GM23338 (cell line): ENCODE measurements around the gene RASL11B. TPM values are rescaled to one million over a fixed set of nuclear protein-coding genes. Genes with fewer than 3 reads are reported as not detected.

ENCODE experiments used
- ETS1 ChIP-seq: IDR thresholded peaks from 2 replicates; pipeline ENCODE4 v1.6.1; 2016; ENCODE audit warnings: antibody characterized with exemption
- EZH2phosphoT487 ChIP-seq: fragments of 200-600 bp; sonication (generic); IDR thresholded peaks from one replicate; pipeline ENCODE4 v1.8.1; 2018; ENCODE audit warnings: antibody characterized with exemption; ENCODE audit not compliant: unreplicated experiment
- REST ChIP-seq: IDR thresholded peaks from one replicate; pipeline ENCODE4 v1.6.1; 2018; ENCODE audit warnings: antibody characterized with exemption; ENCODE audit not compliant: unreplicated experiment
- ZNF114 ChIP-seq: fragments of 250-450 bp; sonication (Bioruptor Pico); IDR thresholded peaks from 2 replicates; pipeline ENCODE4 v1.5.0; 2020; ENCODE audit warnings: mild to moderate bottlenecking, moderate library complexity
- ZNF331 ChIP-seq: fragments of 250-450 bp; sonication (Bioruptor Pico); IDR thresholded peaks from 2 replicates; pipeline ENCODE4 v1.5.0; 2020; ENCODE audit warnings: low read depth, mild to moderate bottlenecking, moderate library complexity
- polyA plus RNA-seq: library from polyadenylated mRNA; unstranded; fragments of >200 nt; fragmentation: Nextera tagmentation; extraction: Ambion mirVana; gene quantifications from 2 replicates; pipeline ENCODE4 v1.2.1, GENCODE V29; 2016
- total RNA-seq: library from RNA; depleted of rRNA; stranded (reverse); fragments of >200 nt; shearing (Covaris generic); gene quantifications from 2 replicates; pipeline ENCODE4 v1.2.3, GENCODE V29; 2014; rRNA removed
- TF ChIP-seq, protein P1 (sequence below): fragments of 250-450 bp; sonication (Bioruptor Pico); IDR thresholded peaks from 2 replicates; pipeline ENCODE4 v1.5.0; 2020; ENCODE audit warnings: mild to moderate bottlenecking, moderate library complexity
- TF ChIP-seq, protein P2 (sequence below), 2 experiments: fragments of 200-600 bp in 1 of 2; sonication (generic) in 1 of 2; conservative IDR thresholded peaks; 2 replicates each; pipeline versions ENCODE4 v1.5.1 to v1.6.1; 2016 to 2017; ENCODE audit warnings: antibody characterized with exemption in 2 of 2, low read depth in 2 of 2, mild to moderate bottlenecking in 2 of 2, moderate library complexity in 1 of 2

The RASL11B gene
- total and polyA plus RNA-seq, 2 experiments from 2014 or later: 69.7 to 100.0 TPM

DNA sequence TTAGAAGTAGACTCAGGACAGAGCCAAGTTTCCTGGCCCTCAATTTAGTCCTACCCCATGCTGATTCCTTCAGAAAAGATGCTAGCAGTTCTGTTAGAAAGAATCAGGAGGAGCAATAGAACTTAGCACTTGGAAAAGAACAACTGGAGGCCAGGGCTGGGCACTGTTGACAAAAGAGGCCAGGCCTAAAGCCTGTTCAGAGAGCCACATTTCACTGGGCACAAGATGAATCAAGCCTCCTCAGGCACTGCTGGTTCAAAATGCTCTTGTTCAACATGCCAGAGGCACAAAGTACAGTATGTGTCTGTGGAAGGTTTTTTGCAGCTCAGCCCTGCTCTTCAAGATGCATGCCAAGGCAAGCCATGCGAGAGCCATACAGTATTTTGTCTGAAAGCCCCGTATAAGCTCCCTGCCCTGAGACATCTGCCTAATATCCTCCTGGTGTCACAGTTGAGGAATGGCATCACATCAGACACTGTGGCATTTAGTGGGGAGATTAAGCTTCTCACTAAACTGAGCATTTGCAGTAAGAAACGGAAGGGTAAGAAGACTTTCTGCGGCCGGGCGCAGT lies 53.7 kb downstream of the RASL11B start (continued):
- TF ChIP-seq, protein P1, sequence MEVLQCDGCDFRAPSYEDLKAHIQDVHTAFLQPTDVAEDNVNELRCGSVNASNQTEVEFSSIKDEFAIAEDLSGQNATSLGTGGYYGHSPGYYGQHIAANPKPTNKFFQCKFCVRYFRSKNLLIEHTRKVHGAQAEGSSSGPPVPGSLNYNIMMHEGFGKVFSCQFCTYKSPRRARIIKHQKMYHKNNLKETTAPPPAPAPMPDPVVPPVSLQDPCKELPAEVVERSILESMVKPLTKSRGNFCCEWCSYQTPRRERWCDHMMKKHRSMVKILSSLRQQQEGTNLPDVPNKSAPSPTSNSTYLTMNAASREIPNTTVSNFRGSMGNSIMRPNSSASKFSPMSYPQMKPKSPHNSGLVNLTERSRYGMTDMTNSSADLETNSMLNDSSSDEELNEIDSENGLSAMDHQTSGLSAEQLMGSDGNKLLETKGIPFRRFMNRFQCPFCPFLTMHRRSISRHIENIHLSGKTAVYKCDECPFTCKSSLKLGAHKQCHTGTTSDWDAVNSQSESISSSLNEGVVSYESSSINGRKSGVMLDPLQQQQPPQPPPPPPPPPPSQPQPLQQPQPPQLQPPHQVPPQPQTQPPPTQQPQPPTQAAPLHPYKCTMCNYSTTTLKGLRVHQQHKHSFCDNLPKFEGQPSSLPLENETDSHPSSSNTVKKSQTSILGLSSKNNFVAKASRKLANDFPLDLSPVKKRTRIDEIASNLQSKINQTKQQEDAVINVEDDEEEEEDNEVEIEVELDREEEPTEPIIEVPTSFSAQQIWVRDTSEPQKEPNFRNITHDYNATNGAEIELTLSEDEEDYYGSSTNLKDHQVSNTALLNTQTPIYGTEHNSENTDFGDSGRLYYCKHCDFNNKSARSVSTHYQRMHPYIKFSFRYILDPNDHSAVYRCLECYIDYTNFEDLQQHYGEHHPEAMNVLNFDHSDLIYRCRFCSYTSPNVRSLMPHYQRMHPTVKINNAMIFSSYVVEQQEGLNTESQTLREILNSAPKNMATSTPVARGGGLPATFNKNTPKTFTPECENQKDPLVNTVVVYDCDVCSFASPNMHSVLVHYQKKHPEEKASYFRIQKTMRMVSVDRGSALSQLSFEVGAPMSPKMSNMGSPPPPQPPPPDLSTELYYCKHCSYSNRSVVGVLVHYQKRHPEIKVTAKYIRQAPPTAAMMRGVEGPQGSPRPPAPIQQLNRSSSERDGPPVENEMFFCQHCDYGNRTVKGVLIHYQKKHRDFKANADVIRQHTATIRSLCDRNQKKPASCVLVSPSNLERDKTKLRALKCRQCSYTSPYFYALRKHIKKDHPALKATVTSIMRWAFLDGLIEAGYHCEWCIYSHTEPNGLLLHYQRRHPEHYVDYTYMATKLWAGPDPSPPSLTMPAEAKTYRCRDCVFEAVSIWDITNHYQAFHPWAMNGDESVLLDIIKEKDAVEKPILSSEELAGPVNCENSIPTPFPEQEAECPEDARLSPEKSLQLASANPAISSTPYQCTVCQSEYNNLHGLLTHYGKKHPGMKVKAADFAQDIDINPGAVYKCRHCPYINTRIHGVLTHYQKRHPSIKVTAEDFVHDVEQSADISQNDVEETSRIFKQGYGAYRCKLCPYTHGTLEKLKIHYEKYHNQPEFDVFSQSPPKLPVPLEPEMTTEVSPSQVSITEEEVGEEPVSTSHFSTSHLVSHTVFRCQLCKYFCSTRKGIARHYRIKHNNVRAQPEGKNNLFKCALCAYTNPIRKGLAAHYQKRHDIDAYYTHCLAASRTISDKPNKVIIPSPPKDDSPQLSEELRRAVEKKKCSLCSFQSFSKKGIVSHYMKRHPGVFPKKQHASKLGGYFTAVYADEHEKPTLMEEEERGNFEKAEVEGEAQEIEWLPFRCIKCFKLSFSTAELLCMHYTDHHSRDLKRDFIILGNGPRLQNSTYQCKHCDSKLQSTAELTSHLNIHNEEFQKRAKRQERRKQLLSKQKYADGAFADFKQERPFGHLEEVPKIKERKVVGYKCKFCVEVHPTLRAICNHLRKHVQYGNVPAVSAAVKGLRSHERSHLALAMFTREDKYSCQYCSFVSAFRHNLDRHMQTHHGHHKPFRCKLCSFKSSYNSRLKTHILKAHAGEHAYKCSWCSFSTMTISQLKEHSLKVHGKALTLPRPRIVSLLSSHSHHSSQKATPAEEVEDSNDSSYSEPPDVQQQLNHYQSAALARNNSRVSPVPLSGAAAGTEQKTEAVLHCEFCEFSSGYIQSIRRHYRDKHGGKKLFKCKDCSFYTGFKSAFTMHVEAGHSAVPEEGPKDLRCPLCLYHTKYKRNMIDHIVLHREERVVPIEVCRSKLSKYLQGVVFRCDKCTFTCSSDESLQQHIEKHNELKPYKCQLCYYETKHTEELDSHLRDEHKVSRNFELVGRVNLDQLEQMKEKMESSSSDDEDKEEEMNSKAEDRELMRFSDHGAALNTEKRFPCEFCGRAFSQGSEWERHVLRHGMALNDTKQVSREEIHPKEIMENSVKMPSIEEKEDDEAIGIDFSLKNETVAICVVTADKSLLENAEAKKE (CRISPR knock-in tag): no peak
- no peak for TF ChIP-seq ZNF331 (CRISPR knock-in tag)
- no peak for TF ChIP-seq EZH2phosphoT487
- TF ChIP-seq, protein P2, sequence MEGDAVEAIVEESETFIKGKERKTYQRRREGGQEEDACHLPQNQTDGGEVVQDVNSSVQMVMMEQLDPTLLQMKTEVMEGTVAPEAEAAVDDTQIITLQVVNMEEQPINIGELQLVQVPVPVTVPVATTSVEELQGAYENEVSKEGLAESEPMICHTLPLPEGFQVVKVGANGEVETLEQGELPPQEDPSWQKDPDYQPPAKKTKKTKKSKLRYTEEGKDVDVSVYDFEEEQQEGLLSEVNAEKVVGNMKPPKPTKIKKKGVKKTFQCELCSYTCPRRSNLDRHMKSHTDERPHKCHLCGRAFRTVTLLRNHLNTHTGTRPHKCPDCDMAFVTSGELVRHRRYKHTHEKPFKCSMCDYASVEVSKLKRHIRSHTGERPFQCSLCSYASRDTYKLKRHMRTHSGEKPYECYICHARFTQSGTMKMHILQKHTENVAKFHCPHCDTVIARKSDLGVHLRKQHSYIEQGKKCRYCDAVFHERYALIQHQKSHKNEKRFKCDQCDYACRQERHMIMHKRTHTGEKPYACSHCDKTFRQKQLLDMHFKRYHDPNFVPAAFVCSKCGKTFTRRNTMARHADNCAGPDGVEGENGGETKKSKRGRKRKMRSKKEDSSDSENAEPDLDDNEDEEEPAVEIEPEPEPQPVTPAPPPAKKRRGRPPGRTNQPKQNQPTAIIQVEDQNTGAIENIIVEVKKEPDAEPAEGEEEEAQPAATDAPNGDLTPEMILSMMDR (conservative IDR thresholded peaks at IDR 0.05; ENCODE audit: low read depth in 2 of 2): no peak
- TF ChIP-seq REST: no peak
- no peak for TF ChIP-seq ETS1
- TF ChIP-seq ZNF114 (CRISPR knock-in tag): no peak

Other genes with a start within 250 kb of the RASL11B start
- gene USP46, start 203.0 kb upstream of the RASL11B start, total RNA-seq: 40.5 and 41.1 TPM in 2 replicates
- 58.4 and 59.4 TPM in 2 replicates for gene USP46, start 203.0 kb upstream of the RASL11B start, polyA plus RNA-seq
- gene ERVMER34-1, start 110.9 kb upstream of the RASL11B start, total RNA-seq: 30.9 and 34.1 TPM in 2 replicates
- gene ERVMER34-1, start 110.9 kb upstream of the RASL11B start, polyA plus RNA-seq: 14.5 and 15.9 TPM in 2 replicates